Measurements from ENCODE around the gene MFGE8.

The MFGE8 gene

DNA sequence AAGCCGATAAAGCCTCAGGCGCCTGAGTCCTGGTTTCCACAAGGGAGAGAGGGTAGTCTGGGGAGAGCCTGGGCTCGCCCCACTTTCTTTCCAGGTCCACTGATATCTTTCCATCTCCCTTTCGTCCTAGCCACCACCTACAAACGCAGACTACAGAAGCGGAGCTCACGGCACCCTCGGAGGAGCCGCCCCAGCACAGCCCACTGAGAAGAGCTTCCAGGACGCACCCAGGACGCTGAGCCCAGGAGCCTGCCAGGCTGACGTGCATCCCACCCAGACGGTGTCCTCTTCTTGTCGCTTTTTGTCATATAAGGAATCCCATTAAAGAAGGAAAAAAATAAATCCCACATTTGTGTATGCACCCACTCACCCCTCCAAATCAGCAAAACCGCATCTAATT, 38.9 kb downstream of the MFGE8 start:
- DNase-seq (ENCODE audit: low read depth in 2 of 2), result no peak

DNA sequence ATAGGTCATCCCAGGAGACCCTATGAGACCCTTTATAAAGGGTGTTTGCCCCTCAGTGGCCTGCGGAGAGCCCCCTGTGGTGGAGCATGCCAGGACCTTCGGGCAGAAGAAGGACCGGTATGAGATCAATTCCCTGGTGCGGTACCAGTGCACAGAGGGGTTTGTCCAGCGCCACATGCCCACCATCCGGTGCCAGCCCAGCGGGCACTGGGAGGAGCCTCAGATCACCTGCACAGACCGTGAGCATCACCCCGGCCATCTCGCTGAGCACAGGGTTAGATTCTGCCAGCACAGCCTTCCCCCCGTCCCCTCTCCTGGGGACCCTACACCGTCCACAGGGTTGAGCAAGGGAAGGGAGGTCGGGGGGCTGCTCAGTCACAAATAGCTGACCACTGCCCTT, 39.4 kb downstream of the MFGE8 start:
- DNase-seq (ENCODE audit: low read depth in 2 of 2), result no peak

DNA sequence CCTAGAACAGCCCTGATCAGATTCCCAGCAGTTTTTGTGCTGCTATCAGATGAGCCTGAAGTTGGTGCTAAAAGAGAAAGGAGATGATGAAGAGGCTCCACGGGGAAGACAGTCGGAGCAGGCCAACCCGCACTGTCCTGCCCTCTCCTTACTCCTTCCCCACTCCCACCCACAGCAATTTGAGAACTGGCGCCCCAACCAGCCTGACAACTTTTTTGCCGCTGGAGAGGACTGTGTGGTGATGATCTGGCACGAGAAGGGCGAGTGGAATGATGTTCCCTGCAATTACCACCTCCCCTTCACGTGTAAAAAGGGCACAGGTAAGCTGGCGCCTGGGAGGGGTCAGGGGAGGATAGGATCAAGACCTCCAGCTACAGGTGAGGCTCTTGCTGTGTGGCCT, 40.5 kb downstream of the MFGE8 start:
- DNase-seq (ENCODE audit: low read depth in 2 of 2), result no peak

DNA sequence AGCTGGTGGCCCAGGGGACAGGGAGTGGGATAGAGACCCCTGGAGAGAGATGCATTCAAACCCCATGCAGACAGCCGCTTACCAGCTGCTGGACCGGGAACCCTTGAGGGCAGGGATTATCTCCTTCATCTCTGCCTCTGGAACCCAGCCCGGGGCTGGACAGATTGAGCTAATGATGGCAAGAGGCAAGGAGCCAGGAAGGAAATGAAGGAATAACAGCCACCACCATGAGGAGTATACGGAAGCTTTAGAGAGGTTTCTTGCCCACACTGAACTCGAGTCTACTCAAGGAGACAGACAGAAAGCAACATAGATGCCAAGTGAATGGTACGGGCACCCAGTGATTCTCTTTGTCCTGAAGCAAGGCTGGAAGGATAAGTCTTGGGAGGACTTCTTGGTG, 41.1 kb downstream of the MFGE8 start:
- DNase-seq (ENCODE audit: low read depth in 2 of 2), result no peak

DNA sequence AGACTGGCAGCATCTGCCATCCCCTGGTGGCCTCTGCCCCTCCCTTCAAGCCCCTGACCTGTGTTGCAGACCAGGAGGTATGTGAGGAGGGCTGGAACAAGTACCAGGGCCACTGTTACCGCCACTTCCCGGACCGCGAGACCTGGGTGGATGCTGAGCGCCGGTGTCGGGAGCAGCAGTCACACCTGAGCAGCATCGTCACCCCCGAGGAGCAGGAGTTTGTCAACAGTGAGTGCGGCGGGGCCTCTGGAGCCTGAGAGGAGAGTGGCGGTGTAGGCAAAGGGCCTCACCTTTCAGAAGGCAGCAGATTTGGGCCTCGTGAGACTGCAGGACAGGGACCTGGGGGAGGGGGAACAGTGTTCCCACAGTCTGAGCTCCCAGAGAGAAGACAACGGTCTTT, 41.9 kb downstream of the MFGE8 start:
- no peak for DNase-seq (ENCODE audit: low read depth in 2 of 2)

DNA sequence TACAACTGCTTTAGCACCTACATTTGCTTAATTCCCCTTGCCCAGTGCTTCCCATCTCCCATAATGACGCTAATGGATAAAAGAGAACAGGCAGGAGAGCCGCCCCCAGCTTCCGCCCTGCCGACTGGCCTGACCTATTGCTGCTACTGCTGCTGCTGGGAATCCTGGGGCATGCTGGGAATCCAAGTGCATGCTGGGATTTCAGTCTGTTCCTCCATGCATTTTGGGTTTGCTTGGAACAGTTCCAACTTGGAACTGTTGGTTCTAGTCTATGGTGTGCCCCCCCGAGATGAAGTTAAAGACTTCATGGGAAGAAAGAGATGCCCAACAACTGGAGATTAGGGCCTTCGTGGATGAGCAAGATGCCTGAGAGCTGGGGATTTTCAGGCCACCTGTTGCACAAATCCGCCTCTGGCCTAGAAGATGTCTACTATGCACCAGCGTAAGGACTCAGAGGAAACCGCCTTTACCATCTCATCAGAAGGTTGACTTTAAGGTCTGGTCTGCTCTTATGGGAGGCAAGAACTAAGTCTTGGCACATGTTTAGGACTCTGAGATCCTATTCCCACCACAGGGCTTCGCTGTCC, 46.8 kb downstream of the MFGE8 start:
- DNase-seq (ENCODE audit: low read depth in 2 of 2), result no peak

DNA sequence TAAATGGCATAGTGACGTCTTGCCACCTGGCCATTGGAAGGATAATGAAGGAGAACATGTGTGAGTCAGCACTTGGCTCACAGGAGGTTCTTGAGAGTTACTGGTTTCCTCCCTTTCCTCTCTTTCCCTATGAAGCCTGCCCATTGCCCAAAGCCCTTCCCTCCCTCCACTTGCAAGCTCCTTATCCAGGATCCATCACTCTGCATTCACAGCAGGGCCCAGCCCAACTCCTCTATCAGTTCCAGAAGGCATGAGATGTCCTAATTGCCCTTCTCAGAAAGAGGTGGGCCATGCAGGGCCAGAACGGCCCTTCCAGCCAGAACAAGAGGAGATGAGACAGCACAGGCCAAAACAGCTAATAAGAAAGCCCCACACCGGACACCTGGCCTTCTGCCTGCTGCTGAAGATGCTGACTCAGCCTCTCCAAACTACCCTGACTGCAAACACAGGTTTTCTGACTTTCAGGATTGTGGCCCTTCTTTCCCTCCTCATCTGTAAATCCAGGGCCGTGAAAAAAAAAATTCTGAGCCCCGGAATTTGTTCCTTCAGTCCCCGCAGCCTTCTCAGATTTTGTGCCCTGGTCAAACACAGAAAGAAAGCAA, 47.6 kb downstream of the MFGE8 start:
- no peak for DNase-seq (ENCODE audit: low read depth in 2 of 2)

DNA sequence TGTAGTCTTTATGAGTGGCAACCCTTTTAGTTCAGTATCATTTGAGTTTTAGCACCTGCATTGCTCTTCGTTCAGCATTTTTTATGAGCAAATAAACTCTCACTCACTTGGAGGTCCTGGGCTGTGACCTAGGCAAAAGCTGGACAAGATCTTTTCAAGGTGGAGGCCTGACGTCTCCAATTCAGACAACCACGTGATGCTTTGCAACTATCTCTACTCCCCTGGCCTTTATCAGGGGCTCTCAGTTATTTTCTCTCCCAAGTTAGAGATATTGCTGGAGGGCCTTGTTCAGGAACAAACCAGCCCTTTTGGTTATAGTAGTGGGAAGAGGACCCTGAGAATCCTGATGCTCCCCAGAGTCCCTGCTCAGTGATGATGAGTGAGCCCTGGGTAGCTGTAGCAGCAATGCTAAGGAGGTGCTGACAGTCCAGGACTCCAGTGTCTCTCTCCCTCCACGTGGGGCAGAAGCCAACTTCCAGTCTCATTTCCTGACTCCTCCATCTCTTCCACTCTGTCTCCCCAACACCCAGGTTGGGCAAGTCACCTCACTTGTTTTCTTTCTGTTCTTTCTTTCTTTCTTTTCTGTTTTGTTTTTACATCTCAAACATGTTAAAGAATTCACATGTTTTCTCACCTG, 48.2 kb downstream of the MFGE8 start:
- no peak for DNase-seq (ENCODE audit: low read depth in 2 of 2)

DNA sequence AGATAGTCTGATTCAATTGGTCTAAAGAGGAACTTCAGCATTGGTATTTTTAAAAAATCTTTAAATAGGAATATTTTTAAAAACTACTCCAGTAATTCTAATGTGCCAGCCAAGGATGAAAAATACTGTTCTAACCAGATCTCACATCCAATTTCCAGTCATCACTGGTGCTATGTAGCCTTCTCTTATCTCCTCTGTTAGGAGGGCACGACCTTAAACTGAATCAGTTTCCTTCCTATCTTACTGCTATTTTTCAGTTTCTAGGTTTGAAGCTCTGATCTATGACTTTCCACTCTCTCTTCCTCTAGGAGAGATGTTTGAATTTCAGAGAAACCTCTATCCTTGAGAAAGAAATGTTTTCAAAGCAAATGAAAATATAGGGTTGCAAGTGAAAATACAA, 49.8 kb downstream of the MFGE8 start:
- no peak for DNase-seq (ENCODE audit: low read depth in 2 of 2)

DNA sequence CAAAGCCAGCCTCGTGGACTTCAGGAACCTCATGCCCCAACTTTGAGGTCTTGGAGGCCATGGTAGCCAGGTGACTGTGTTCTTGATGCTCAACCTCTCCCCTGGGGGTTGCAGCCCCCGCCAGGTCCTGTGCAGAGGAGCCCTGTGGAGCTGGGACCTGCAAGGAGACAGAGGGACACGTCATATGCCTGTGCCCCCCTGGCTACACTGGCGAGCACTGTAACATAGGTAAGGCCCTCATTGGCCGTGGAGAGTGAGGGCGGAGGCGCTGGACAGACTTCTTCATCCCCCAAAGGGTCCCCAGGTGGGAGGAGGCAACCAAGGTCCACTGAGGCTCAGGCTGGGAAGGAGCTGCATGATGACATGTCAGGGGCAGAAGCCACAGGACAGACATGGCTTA, 53.0 kb downstream of the MFGE8 start:
- DNase-seq (ENCODE audit: low read depth in 2 of 2), result no peak

DNA sequence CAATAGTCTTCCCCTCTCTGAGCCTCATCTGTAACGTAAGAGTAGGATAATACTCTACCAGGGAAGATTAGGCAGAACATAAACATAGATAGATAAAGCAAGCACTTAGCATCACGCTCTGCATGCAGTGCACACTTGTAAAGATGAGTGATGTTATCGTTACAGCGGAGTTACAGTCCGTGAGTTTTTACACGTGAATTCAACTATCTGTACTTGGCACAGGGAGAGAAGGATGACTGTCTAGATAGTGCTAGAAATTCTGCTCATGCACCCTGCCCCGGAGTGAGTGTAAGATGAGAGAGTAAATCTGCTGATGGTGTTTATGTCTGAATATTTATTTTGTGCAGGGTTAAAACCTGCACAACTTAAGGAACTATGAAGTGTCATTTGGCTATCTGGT, 53.6 kb downstream of the MFGE8 start:
- DNase-seq (ENCODE audit: low read depth in 2 of 2), result no peak

DNA sequence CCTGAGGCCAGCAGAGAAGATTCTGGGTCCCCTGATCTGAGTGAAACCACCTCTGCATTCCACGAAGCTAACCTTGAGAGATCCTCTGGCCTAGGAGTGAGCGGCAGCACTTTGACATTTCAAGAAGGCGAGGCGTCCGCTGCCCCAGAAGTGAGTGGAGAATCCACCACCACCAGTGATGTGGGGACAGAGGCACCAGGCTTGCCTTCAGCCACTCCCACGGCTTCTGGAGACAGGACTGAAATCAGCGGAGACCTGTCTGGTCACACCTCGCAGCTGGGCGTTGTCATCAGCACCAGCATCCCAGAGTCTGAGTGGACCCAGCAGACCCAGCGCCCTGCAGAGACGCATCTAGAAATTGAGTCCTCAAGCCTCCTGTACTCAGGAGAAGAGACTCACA, 54.2 kb downstream of the MFGE8 start:
- no peak for DNase-seq (ENCODE audit: low read depth in 2 of 2)

DNA sequence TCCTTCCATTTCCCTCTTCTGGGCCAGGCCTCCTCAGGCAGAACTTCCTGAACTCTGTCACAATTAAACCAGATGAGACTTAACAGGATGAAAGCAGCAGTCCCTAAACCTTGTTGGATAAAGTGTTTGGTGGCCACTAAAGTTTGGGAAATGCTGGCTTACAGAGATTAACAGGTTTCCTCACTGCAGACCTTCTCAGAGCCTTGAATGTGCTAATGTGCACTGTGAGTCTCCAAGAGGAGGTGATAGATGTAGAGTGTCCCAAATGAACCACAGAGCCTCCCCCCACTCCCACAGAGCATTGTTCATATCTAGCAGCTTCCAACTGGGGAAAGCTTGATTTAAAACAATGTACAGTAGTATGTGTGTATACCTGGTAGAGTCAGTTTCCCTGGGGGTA, 60.7 kb downstream of the MFGE8 start:
- no peak for DNase-seq (ENCODE audit: low read depth in 2 of 2)

DNA sequence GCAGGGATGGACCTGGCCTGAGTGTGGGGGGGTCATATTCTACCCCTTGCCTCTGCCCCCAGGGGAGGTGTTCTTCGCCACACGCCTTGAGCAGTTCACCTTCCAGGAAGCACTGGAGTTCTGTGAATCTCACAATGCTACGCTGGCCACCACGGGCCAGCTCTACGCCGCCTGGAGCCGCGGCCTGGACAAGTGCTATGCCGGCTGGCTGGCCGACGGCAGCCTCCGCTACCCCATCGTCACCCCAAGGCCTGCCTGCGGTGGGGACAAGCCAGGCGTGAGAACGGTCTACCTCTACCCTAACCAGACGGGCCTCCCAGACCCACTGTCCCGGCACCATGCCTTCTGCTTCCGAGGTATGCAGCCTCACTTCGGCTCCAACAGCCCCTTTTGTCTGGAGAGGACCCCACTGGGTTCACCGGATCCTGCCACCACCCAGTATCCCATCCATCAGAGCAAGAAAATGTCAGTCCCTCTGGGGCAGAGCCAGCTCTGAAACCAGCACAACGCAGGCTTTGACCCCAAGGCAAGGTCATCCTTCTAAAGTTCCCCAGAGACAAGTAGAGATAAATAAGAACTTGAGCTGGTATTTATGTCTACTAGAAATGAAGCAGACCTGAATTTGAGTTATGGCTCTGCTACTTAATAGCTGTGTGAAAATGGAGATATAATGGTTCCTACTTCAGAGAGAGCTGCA, 63.7 kb downstream of the MFGE8 start:
- no peak for DNase-seq (ENCODE audit: low read depth in 2 of 2)

Data from fibroblast of skin of left biceps (primary cell).